Fibroblast of skin of left quadriceps (primary cell): Measurements from ENCODE around the gene SDS.

ENCODE experiments used
- DNase-seq, 2 experiments: peaks; one replicate each; pipeline ENCODE4 v3.0.0-alpha.2; 2013; ENCODE audit warnings: low read depth in 2 of 2

Gene SDS

GRCh38 chr12:113425960-113426453 lies 22.3 kb upstream of the SDS start:
- DNase-seq: no peak

GRCh38 chr12:113424915-113425823 lies 21.5 kb upstream of the SDS start:
- peak in 1 of 2 experiments; percentile 16 for DNase-seq

GRCh38 chr12:113424456-113424855 lies 20.8 kb upstream of the SDS start:
- DNase-seq: no peak

- DNase-seq: no peak
Observed at GRCh38 chr12:113422886-113423669, 19.4 kb upstream of the SDS start.

GRCh38 chr12:113422030-113422885 lies 18.6 kb upstream of the SDS start, which contains the start of gene SDSL:
SDSL (plus strand) TSS chr12:113422380; CDS start chr12:113427983, 5,603 bp downstream.
- DNase-seq: peak; percentile 29 to 35

- DNase-seq: no peak
Observed at GRCh38 chr12:113420996-113421595, 17.4 kb upstream of the SDS start.

GRCh38 chr12:113418213-113418879 lies 14.7 kb upstream of the SDS start:
- DNase-seq: no peak

GRCh38 chr12:113416091-113416754 lies 12.5 kb upstream of the SDS start:
- DNase-seq: no peak

- DNase-seq: no peak
Observed at GRCh38 chr12:113414519-113415038, 10.9 kb upstream of the SDS start.

GRCh38 chr12:113413488-113413939 lies 9.8 kb upstream of the SDS start:
- no peak for DNase-seq

GRCh38 chr12:113409462-113410124 lies 5.9 kb upstream of the SDS start:
- no peak for DNase-seq

- DNase-seq: no peak
Observed at GRCh38 chr12:113408756-113409298, 5.1 kb upstream of the SDS start.

- DNase-seq: no peak
Observed at GRCh38 chr12:113407931-113408600, 4.4 kb upstream of the SDS start.

- no peak for DNase-seq
Observed at GRCh38 chr12:113405694-113406093, 2.0 kb upstream of the SDS start.

GRCh38 chr12:113402586-113403260 lies 964 bp downstream of the SDS start:
- DNase-seq: no peak

GRCh38 chr12:113401066-113402000 lies 2.4 kb downstream of the SDS start:
- no peak for DNase-seq

- no peak for DNase-seq
Observed at GRCh38 chr12:113400362-113400761, 3.3 kb downstream of the SDS start.
